Osteoblast (primary cell): ENCODE data around the gene FBXO36. TPM values are rescaled to one million over a fixed set of nuclear protein-coding genes. Genes with fewer than 3 reads are reported as not detected.

Source experiments
- DNase-seq: peaks from one replicate; pipeline ENCODE4 v3.0.0; 2011; ENCODE audit warnings: low spot score, mixed read lengths; ENCODE audit not compliant: insufficient read length; ENCODE audit errors: missing footprints
- H2AFZ ChIP-seq: 2 replicates; pipeline ENCODE4 v1.6.0; 2011; ENCODE audit warnings: mild to moderate bottlenecking, low read length
- H3K27ac ChIP-seq: 2 replicates; pipeline ENCODE4 v1.5.1; 2011; ENCODE audit warnings: mild to moderate bottlenecking, low read depth, low read length, moderate library complexity
- H3K27me3 ChIP-seq: 2 replicates; pipeline ENCODE4 v1.6.0; 2012; ENCODE audit warnings: mild to moderate bottlenecking, control low read depth, inconsistent platforms, low read length, moderate library complexity; ENCODE audit not compliant: insufficient read depth
- H3K36me3 ChIP-seq: 2 replicates; pipeline ENCODE4 v1.5.1; 2011; ENCODE audit warnings: mild to moderate bottlenecking, low read length, control low read depth, moderate library complexity; ENCODE audit not compliant: insufficient read depth
- H3K4me1 ChIP-seq: 2 replicates; pipeline ENCODE4 v1.5.1; 2011; ENCODE audit warnings: mild to moderate bottlenecking, low read length, control low read depth, moderate library complexity; ENCODE audit not compliant: insufficient read depth
- H3K4me2 ChIP-seq: 2 replicates; pipeline ENCODE4 v1.6.0; 2011; ENCODE audit warnings: mild to moderate bottlenecking, low read length; ENCODE audit not compliant: insufficient read depth
- H3K4me3 ChIP-seq: fragments of 200-600 bp; sonication (generic); 3 replicates; pipeline ENCODE4 v1.5.1; 2012; ENCODE audit warnings: mild to moderate bottlenecking, low read length, inconsistent platforms; ENCODE audit not compliant: insufficient read depth
- H3K79me2 ChIP-seq: 2 replicates; pipeline ENCODE4 v1.6.0; 2012; ENCODE audit warnings: mild to moderate bottlenecking, low read length, control low read depth, inconsistent platforms; ENCODE audit not compliant: insufficient read depth
- H3K9me3 ChIP-seq: 2 replicates; pipeline ENCODE4 v1.5.1; 2011; ENCODE audit warnings: low read depth, low read length, control low read depth
- H4K20me1 ChIP-seq: 2 replicates; pipeline ENCODE4 v1.6.0; 2012; ENCODE audit warnings: mild to moderate bottlenecking, low read length, control low read depth; ENCODE audit not compliant: insufficient read depth
- CTCF ChIP-seq: IDR thresholded peaks from 2 replicates; pipeline ENCODE4 v1.5.1; 2011; ENCODE audit warnings: mild to moderate bottlenecking, low read depth, low read length, moderate library complexity; ENCODE audit errors: extremely low read depth
- total RNA-seq: library from RNA; depleted of rRNA; stranded (reverse); fragments of >200 nt; gene quantifications from 2 replicates; pipeline ENCODE4 v1.2.3, GENCODE V29; 2012

The FBXO36 gene
- total RNA-seq, 1 donor = 6.9 TPM

- Histone ChIP-seq H3K4me2 (no peak overlapping the region), H3K9me3 (no peaks in the 10 kb centered on the region)
Measured at GRCh38 chr2:229879191-229879950, 42.9 kb upstream of the FBXO36 start.

GRCh38 chr2:229880892-229881586, 41.3 kb upstream of the FBXO36 start:
- peaks cover 29% of the 10 kb centered on the region for H3K36me3 ChIP-seq
- DNase-seq = no peak
- H3K27ac ChIP-seq = no peak overlapping the region
- H3K4me3 ChIP-seq = no peak overlapping the region
- peaks cover 31% of the 10 kb centered on the region for H4K20me1 ChIP-seq
- peaks cover 93% of the 10 kb centered on the region for H3K79me2 ChIP-seq
- no peak for TF ChIP-seq CTCF
- no peak overlapping the region for H3K4me2 ChIP-seq
- H2AFZ ChIP-seq = no peak overlapping the region
- H3K9me3 ChIP-seq = no peaks in the 10 kb centered on the region
- no peaks in the 10 kb centered on the region for H3K4me1 ChIP-seq
- H3K27me3 ChIP-seq = no peaks in the 10 kb centered on the region

More at GRCh38 chr2:229879191-229879950, 42.9 kb upstream of the FBXO36 start:
- H2AFZ ChIP-seq = no peak overlapping the region
- TF ChIP-seq CTCF = no peak
- no peak overlapping the region for H3K4me3 ChIP-seq
- H3K79me2 ChIP-seq = peaks cover 93% of the 10 kb centered on the region
- H4K20me1 ChIP-seq = peaks cover 26% of the 10 kb centered on the region
- DNase-seq = peak; percentile 72
- H3K4me1 ChIP-seq = no peaks in the 10 kb centered on the region
- peaks cover 29% of the 10 kb centered on the region for H3K36me3 ChIP-seq
- H3K27ac ChIP-seq = no peak overlapping the region
- H3K27me3 ChIP-seq = no peaks in the 10 kb centered on the region

- Histone ChIP-seq H3K4me1 (no peaks in the 10 kb centered on the region), H3K9me3 (no peaks in the 10 kb centered on the region), H4K20me1 (peaks cover 38% of the 10 kb centered on the region), H3K4me3 (no peak overlapping the region), H2AFZ (no peak overlapping the region), H3K36me3 (peaks cover 20% of the 10 kb centered on the region), H3K4me2 (no peak overlapping the region), H3K27ac (no peak overlapping the region), H3K79me2 (peaks cover 94% of the 10 kb centered on the region), H3K27me3 (no peaks in the 10 kb centered on the region)
- no peak for TF ChIP-seq CTCF
- DNase-seq = no peak
Measured at GRCh38 chr2:229882583-229882982, 39.7 kb upstream of the FBXO36 start.
